Panc1 (cell line): ENCODE results near the gene CREBBP.

Experiments used
- CTCF ChIP-seq: fragments of 450-650 bp; IDR thresholded peaks from 2 replicates; pipeline ENCODE4 v1.5.1; 2017; ENCODE audit warnings: mild to moderate bottlenecking
- POLR2AphosphoS5 ChIP-seq: IDR thresholded peaks from 2 replicates; pipeline ENCODE4 v1.6.1; 2012; ENCODE audit warnings: mild to moderate bottlenecking, low read depth, low read length, moderate library complexity
- REST ChIP-seq, 2 experiments: IDR thresholded peaks; 2 replicates each; pipeline ENCODE4 v1.6.1; 2011 to 2012; ENCODE audit warnings: low read depth in 2 of 2, control low read depth in 1 of 2, low read length in 1 of 2, mild to moderate bottlenecking in 1 of 2, moderate library complexity in 1 of 2; ENCODE audit not compliant: insufficient read depth in 1 of 2
- SIN3A ChIP-seq: IDR thresholded peaks from 2 replicates; pipeline ENCODE4 v1.6.1; 2012; ENCODE audit warnings: low read depth, mild to moderate bottlenecking, low read length, moderate library complexity, borderline replicate concordance; ENCODE audit not compliant: insufficient read depth
- TCF7L2 ChIP-seq: IDR thresholded peaks from 2 replicates; pipeline ENCODE4 v1.6.1; 2011; ENCODE audit warnings: mild to moderate bottlenecking, low read depth, low read length, inconsistent platforms

GRCh38 chr16:3748307-3748706, 132.2 kb downstream of the CREBBP start:
- TF ChIP-seq CTCF (no peak), SIN3A (no peak), POLR2AphosphoS5 (no peak), REST (IDR thresholded peaks at IDR 0.05; ENCODE audit: insufficient read depth in 1 of 2, low read depth in 2 of 2, low read length in 1 of 2) (no peak), TCF7L2 (no peak)
